CD4-positive, alpha-beta T cell treated with Interleukin-4 for 1 hour (primary cell): ENCODE measurements around the gene EPS8L3.

Experiments used
- DNase-seq, 2 donors: peaks; one replicate each; pipeline ENCODE4 v3.0.0-alpha.2; 2020 to 2022

The EPS8L3 gene

GRCh38 chr1:109777436-109777835, 13.7 kb upstream of the EPS8L3 start:
- no peak for DNase-seq

GRCh38 chr1:109776911-109777310, 13.2 kb upstream of the EPS8L3 start:
- DNase-seq = peak; percentile 81 to 83

- DNase-seq = no peak
These were observed 12.6 kb upstream of the EPS8L3 start for GRCh38 chr1:109776206-109776835.

- DNase-seq = no peak
These were observed 11.7 kb upstream of the EPS8L3 start for GRCh38 chr1:109775398-109775797.

GRCh38 chr1:109773900-109774485, 10.3 kb upstream of the EPS8L3 start:
- no peak for DNase-seq

GRCh38 chr1:109773203-109773899, 9.6 kb upstream of the EPS8L3 start:
- peak; percentile 81 to 82 for DNase-seq

GRCh38 chr1:109772658-109773202, 9.0 kb upstream of the EPS8L3 start:
- DNase-seq = no peak

GRCh38 chr1:109771712-109772657, 8.3 kb upstream of the EPS8L3 start:
- no peak for DNase-seq

GRCh38 chr1:109770331-109771095, 6.8 kb upstream of the EPS8L3 start:
- no peak for DNase-seq

GRCh38 chr1:109769330-109770078, 5.8 kb upstream of the EPS8L3 start:
- no peak for DNase-seq

GRCh38 chr1:109768820-109769219, 5.1 kb upstream of the EPS8L3 start:
- DNase-seq = no peak

- DNase-seq = no peak
These were observed 4.6 kb upstream of the EPS8L3 start for GRCh38 chr1:109768335-109768650.

- DNase-seq = peak in 1 of 2 donors; percentile 8
These were observed 4.1 kb upstream of the EPS8L3 start for GRCh38 chr1:109767637-109768334.

- DNase-seq = peak in 1 of 2 donors; percentile 3
These were observed 3.4 kb upstream of the EPS8L3 start for GRCh38 chr1:109766991-109767636.

GRCh38 chr1:109765896-109766615, 2.3 kb upstream of the EPS8L3 start:
- peak in 1 of 2 donors; percentile 7 for DNase-seq

GRCh38 chr1:109765483-109765815, 1.7 kb upstream of the EPS8L3 start:
- peak in 1 of 2 donors; percentile 2 for DNase-seq

GRCh38 chr1:109764561-109765482, 1.1 kb upstream of the EPS8L3 start:
- peak in 1 of 2 donors; percentile 8 for DNase-seq
